Astrocyte of the cerebellum (primary cell): ENCODE measurements around the gene SLIT3.

Source experiments
- DNase-seq: peaks from one replicate; pipeline ENCODE4 v3.0.0-alpha.2; 2011; ENCODE audit warnings: low read depth
- H3K4me3 ChIP-seq: 2 replicates; pipeline ENCODE4 v1.5.1; 2011; ENCODE audit warnings: mild to moderate bottlenecking, low read depth, low read length, moderate library complexity
- CTCF ChIP-seq: IDR thresholded peaks from 2 replicates; pipeline ENCODE4 v1.5.1; 2012; ENCODE audit warnings: low read length, low read depth, moderate library complexity, mild to moderate bottlenecking; ENCODE audit errors: missing control alignments
- in situ Hi-C: cut with HindIII; loops from 2 replicates; pipeline ENCODE4 v1.10.0; 2017; ENCODE audit warnings: low sequenced_read_pairs

SLIT3 gene

GRCh38 chr5:169003721-169004541 lies 297.0 kb downstream of the SLIT3 start:
- TF ChIP-seq CTCF = peak; percentile 40
- no peak for DNase-seq
- H3K4me3 ChIP-seq = no peak overlapping the region
- in situ Hi-C loops = no loop called here

- TF ChIP-seq CTCF = no peak
- no peak for DNase-seq
- no peak overlapping the region for H3K4me3 ChIP-seq
- in situ Hi-C loops = no loop called here
These were observed 297.9 kb downstream of the SLIT3 start for GRCh38 chr5:169002953-169003555.

- no peak for DNase-seq
- no peak for TF ChIP-seq CTCF
- in situ Hi-C loops = no loop called here
- H3K4me3 ChIP-seq = no peak overlapping the region
These were observed 299.5 kb downstream of the SLIT3 start for GRCh38 chr5:169001394-169001793.

GRCh38 chr5:168995024-168995423 lies 305.9 kb downstream of the SLIT3 start:
- in situ Hi-C loops = loop anchor here (25.0 kb wide), 1 partner anchor 542 kb away; no protein-coding TSS in a partner anchor
- DNase-seq = no peak
- TF ChIP-seq CTCF = no peak
- H3K4me3 ChIP-seq = no peak overlapping the region

- H3K4me3 ChIP-seq = no peak overlapping the region
- in situ Hi-C loops = loop anchor here (25.0 kb wide), 1 partner anchor 545 kb away; no protein-coding TSS in a partner anchor
- peak; percentile 35 for TF ChIP-seq CTCF
- DNase-seq = no peak
These were observed 308.3 kb downstream of the SLIT3 start for GRCh38 chr5:168992687-168993086.

- TF ChIP-seq CTCF = no peak
- in situ Hi-C loops = loop anchor here (25.0 kb wide), 1 partner anchor 545 kb away; no protein-coding TSS in a partner anchor
- DNase-seq = no peak
- H3K4me3 ChIP-seq = no peak overlapping the region
These were observed 308.9 kb downstream of the SLIT3 start for GRCh38 chr5:168992016-168992415.
